KMS-11 (cell line): ENCODE results near the gene LETM1.

Experiments used
- H2AFZ ChIP-seq: fragments of 200-600 bp; sonication (generic); 2 replicates; pipeline ENCODE4 v1.6.1; 2016; ENCODE audit warnings: antibody characterized with exemption, mixed run types, low read depth
- H3K27ac ChIP-seq: fragments of 200-600 bp; sonication (generic); 2 replicates; pipeline ENCODE4 v1.6.1; 2016; ENCODE audit warnings: mild to moderate bottlenecking, mixed run types
- H3K27me3 ChIP-seq: fragments of 200-600 bp; sonication (generic); 2 replicates; pipeline ENCODE4 v1.6.1; 2017; ENCODE audit warnings: mild to moderate bottlenecking, low read depth, mixed run types, moderate library complexity; ENCODE audit not compliant: insufficient read depth
- H3K36me3 ChIP-seq: fragments of 200-600 bp; sonication (generic); 2 replicates; pipeline ENCODE4 v1.6.1; 2017; ENCODE audit warnings: mild to moderate bottlenecking, mixed run types; ENCODE audit not compliant: insufficient read depth
- H3K4me1 ChIP-seq: fragments of 200-600 bp; sonication (generic); 2 replicates; pipeline ENCODE4 v1.6.1; 2016; ENCODE audit warnings: mild to moderate bottlenecking, low read depth, mixed run types; ENCODE audit not compliant: poor library complexity, severe bottlenecking
- H3K4me2 ChIP-seq: fragments of 200-600 bp; sonication (generic); 2 replicates; pipeline ENCODE4 v1.7.0; 2016; ENCODE audit warnings: mild to moderate bottlenecking, mixed run types
- H3K4me3 ChIP-seq: fragments of 200-600 bp; sonication (generic); IDR thresholded peaks from 2 replicates; pipeline ENCODE4 v1.6.1; 2017; ENCODE audit warnings: low read depth, low read length, mixed read lengths; ENCODE audit not compliant: insufficient read depth
- H3K79me2 ChIP-seq: fragments of 200-600 bp; sonication (generic); 2 replicates; pipeline ENCODE4 v1.6.1; 2016; ENCODE audit warnings: low read depth, mixed run types; ENCODE audit not compliant: insufficient read depth
- H3K9ac ChIP-seq: fragments of 200-600 bp; sonication (generic); 2 replicates; pipeline ENCODE4 v1.6.1; 2016; ENCODE audit warnings: mild to moderate bottlenecking, mixed run types
- H4K20me1 ChIP-seq: fragments of 200-600 bp; sonication (generic); 2 replicates; pipeline ENCODE4 v1.6.1; 2016; ENCODE audit warnings: mild to moderate bottlenecking, mixed run types; ENCODE audit not compliant: insufficient read depth
- TF ChIP-seq, protein P1 (sequence below): fragments of 200-600 bp; sonication (generic); conservative IDR thresholded peaks from 2 replicates; pipeline ENCODE4 v1.6.1; 2017; ENCODE audit warnings: low read depth, mild to moderate bottlenecking, antibody characterized with exemption, low read length, moderate library complexity, mixed read lengths

LETM1 gene

DNA sequence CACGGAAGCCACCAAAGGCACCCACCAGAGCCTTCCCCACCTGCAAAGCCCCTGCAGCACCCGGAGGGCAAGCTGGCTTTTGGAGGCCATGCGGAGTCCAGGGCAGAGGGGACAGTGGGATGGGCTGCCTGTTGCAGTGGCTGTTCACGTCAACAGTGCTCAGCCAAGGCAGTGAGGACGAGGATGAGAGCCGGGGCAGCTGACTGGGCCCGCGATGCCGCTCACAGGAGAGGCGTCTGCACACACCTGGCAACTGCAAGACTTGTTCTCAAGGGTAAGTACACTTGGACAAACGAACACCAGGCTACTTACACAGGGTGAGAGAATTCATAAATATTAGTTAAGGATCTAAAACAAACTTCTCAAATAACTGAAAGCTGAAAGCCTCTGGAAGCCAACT, 43.2 kb downstream of the LETM1 start:
- no peak overlapping the region for H3K27ac ChIP-seq
- no peak overlapping the region for H3K4me2 ChIP-seq
- H3K79me2 ChIP-seq = no peaks in the 10 kb centered on the region
- H3K36me3 ChIP-seq = no peaks in the 10 kb centered on the region
- no peak overlapping the region for H3K4me3 ChIP-seq
- H2AFZ ChIP-seq = no peak overlapping the region
- TF ChIP-seq, protein P1, sequence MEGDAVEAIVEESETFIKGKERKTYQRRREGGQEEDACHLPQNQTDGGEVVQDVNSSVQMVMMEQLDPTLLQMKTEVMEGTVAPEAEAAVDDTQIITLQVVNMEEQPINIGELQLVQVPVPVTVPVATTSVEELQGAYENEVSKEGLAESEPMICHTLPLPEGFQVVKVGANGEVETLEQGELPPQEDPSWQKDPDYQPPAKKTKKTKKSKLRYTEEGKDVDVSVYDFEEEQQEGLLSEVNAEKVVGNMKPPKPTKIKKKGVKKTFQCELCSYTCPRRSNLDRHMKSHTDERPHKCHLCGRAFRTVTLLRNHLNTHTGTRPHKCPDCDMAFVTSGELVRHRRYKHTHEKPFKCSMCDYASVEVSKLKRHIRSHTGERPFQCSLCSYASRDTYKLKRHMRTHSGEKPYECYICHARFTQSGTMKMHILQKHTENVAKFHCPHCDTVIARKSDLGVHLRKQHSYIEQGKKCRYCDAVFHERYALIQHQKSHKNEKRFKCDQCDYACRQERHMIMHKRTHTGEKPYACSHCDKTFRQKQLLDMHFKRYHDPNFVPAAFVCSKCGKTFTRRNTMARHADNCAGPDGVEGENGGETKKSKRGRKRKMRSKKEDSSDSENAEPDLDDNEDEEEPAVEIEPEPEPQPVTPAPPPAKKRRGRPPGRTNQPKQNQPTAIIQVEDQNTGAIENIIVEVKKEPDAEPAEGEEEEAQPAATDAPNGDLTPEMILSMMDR = no peak
- H3K4me1 ChIP-seq = no peaks in the 10 kb centered on the region
- H4K20me1 ChIP-seq = no peaks in the 10 kb centered on the region
- no peak overlapping the region for H3K9ac ChIP-seq
- H3K27me3 ChIP-seq = no peaks in the 10 kb centered on the region

DNA sequence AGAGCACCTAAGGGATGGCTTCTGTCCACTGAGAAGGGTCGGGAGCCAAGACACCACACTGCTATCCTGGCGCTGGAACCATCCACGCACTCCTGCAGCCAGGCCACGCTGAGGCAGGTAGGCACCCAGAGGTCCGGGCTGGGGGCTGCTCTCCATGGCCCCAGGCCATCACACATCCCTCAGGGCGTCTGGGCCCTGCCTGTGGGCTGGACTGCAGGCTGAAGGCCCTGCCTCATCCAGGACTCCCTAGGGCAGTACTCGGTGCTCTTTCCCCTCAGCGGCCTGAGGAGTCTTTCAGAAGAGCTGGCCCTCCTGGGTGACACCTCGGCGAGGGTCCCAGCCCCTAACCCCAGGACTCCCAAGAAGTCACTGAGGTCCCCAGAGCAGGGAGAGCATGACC, 45.2 kb downstream of the LETM1 start:
- Histone ChIP-seq H3K27me3 (no peaks in the 10 kb centered on the region), H3K36me3 (no peaks in the 10 kb centered on the region), H3K4me2 (no peak overlapping the region), H3K4me3 (no peak overlapping the region), H4K20me1 (no peaks in the 10 kb centered on the region), H3K79me2 (no peaks in the 10 kb centered on the region), H2AFZ (no peak overlapping the region), H3K4me1 (no peaks in the 10 kb centered on the region), H3K9ac (no peak overlapping the region), H3K27ac (peak overlapping the region; percentile 39)
- TF ChIP-seq, protein P1 = no peak

DNA sequence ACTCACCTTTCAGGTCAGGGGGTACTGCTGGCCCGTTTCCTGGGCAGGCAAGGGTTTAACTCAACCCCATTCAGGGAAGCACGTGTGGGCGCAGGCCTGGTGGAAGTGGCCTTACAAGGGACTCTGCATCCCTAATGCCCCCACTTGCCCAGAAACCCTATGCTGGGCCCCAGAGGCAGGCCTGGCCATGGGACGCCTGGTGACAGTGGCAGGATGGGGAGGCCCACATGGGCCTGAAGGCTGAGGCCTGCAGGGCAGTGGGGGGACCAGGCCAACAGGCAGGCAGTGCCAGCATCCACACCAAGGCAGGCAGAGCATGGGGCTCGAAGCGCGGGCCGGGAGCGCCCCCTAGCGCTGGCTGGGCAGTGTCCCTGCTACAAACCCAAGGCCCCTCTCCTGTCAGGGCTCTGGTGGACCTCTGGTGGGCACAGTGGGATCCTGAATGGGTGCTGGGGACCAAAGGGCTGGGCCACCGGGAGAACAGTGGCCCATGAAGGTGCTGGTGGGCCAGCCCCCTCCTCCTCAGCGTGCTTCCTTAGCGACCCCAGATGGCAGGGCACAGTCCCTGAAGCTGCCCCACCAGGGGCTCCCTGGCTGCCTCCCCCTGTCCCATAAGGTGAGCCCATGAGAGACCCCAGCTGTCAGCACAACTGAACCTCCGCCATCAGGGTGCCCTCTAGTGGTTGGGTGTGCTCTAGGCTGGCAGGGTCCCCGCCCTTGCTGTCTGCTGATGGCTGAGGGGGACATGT, 46.0 kb downstream of the LETM1 start:
- TF ChIP-seq, protein P1 = peak; percentile 91
- H3K9ac ChIP-seq = no peak overlapping the region
- no peaks in the 10 kb centered on the region for H3K79me2 ChIP-seq
- H3K27ac ChIP-seq = peak overlapping the region; percentile 39
- H3K4me3 ChIP-seq = no peak overlapping the region
- H3K4me1 ChIP-seq = no peaks in the 10 kb centered on the region
- H3K4me2 ChIP-seq = no peak overlapping the region
- no peak overlapping the region for H2AFZ ChIP-seq
- H3K27me3 ChIP-seq = no peaks in the 10 kb centered on the region
- H3K36me3 ChIP-seq = no peaks in the 10 kb centered on the region
- H4K20me1 ChIP-seq = no peaks in the 10 kb centered on the region

DNA sequence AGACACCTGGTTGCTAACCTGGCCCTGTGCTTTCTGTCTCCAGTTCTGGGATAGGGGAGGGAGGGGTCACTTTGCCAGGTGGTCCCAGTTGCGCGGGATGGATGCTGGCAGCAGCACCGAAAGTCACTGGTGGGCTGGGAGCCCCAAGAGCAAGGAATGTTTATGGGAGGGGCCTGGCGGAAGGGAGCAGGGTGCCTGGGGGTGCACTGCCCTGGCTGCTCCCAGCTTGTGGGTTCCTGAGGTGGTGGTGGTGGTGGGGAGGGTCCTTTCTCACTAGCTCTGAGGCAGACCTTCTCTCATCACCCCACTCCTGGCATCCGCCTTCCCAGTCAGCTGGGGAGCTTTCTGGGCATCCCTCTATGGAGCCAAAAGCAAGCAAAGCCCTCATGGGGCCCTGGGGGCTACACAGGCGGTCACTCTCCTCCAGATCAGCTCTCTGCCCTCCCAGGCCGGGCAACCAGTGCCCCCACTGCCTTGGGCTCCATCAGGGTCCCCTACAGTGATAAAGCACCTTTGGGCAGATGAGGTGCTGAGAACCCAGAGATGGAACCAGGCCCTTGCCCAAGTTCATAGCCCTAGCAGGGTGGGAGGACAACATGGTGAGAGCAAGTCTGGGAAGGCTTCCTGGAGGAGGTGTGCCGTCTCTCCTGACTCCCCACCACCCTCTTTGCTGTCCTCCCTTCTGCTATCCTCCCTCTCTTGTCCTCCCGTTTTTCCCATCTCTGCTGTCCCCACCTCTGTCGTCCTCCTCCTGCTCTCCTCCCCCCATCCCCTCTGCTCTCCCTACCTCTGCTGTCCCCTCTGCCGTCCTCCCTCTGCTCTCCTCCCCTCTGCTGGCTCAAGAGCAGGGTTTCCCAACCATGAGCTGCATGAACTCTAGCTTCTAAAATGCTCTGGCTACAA, 46.9 kb downstream of the LETM1 start:
- Histone ChIP-seq H3K4me3 (no peak overlapping the region), H3K36me3 (no peaks in the 10 kb centered on the region), H3K79me2 (no peaks in the 10 kb centered on the region), H2AFZ (no peak overlapping the region), H4K20me1 (no peaks in the 10 kb centered on the region), H3K4me1 (no peaks in the 10 kb centered on the region), H3K9ac (no peak overlapping the region), H3K27me3 (no peaks in the 10 kb centered on the region), H3K4me2 (no peak overlapping the region), H3K27ac (peak overlapping the region; percentile 39)
- TF ChIP-seq, protein P1 = no peak
